Heart right ventricle (tissue), 16 donors: ENCODE data around the gene IL21R. TPM values are rescaled to one million over a fixed set of nuclear protein-coding genes. Genes with fewer than 3 reads are reported as not detected.
A peak's percentile ranks its signal among the peaks of the same experiment; 100 is the strongest.

Experiments
- ATAC-seq, 8 donors: fragments of 200-7000 bp; cut with Tn5 transposase; one replicate each; pipeline ENCODE4 v1.9.1; 2020; ENCODE audit warnings: mild to moderate bottlenecking in 8 of 8, moderate library complexity in 8 of 8, moderate number of reproducible peaks in 1 of 8
- DNase-seq, 2 donors: peaks; one replicate each; pipeline ENCODE4 v3.0.0-alpha.2; 2020
- H3K27ac ChIP-seq, 10 donors: fragments of 200-600 bp; sonication (generic) in 2 of 10; one replicate each; pipeline versions ENCODE4 v1.5.0 to v1.8.0; 2020 to 2022; ENCODE audit warnings: mild to moderate bottlenecking in 3 of 10
- H3K27me3 ChIP-seq, 7 donors: fragments of 200-600 bp; one replicate each; pipeline ENCODE4 v1.8.0; 2021 to 2022; ENCODE audit warnings: mild to moderate bottlenecking in 2 of 7
- H3K36me3 ChIP-seq, 9 donors: fragments of 200-600 bp; sonication (generic) in 1 of 9; one replicate each; pipeline versions ENCODE4 v1.5.0 to v1.8.0; 2020 to 2022; ENCODE audit warnings: mild to moderate bottlenecking in 2 of 9
- H3K4me1 ChIP-seq, 9 donors: fragments of 200-600 bp; sonication (generic) in 1 of 9; one replicate each; pipeline versions ENCODE4 v1.5.0 to v1.8.0; 2020 to 2022; ENCODE audit warnings: mild to moderate bottlenecking in 4 of 9
- H3K4me3 ChIP-seq, 10 donors: fragments of 200-600 bp; sonication (generic) in 2 of 10; one replicate each; pipeline versions ENCODE4 v1.5.0 to v1.8.0; 2020 to 2022; ENCODE audit warnings: mild to moderate bottlenecking in 7 of 10, moderate library complexity in 2 of 10
- H3K9me3 ChIP-seq, 11 donors: fragments of 200-600 bp in 10 of 11; sonication (generic) in 2 of 11; one replicate each; pipeline versions ENCODE4 v1.5.0 to v1.8.0; 2013 to 2022; ENCODE audit warnings: mild to moderate bottlenecking in 2 of 11, control low read depth in 1 of 11, moderate library complexity in 1 of 11
- WGBS, 2 donors: extraction: QIAGEN DNeasy Blood & Tissue Kit; methylation state at CpG; one replicate each; pipeline ENCODE4 v1.1.7; 2013; ENCODE audit warnings: inconsistent platforms in 1 of 2; 5-methylcytosine and 5-hydroxymethylcytosine counted together
- intact Hi-C, 10 donors: fragments of 100-400 bp; cut with DNase I; formaldehyde crosslinking; loops; one replicate each; pipeline versions ENCODE4 v1.11.1 to v1.14.2; 2022
- polyA plus RNA-seq, 2 donors: library from polyadenylated mRNA; stranded (reverse); fragments of 200-250 nt; gene quantifications; one replicate each; pipeline ENCODE4 v1.2.3, GENCODE V29; 2013
- total RNA-seq, 10 donors: library from RNA; stranded (reverse); fragmentation: NEBNext Ultra II Directional in 3 of 10; extraction: Animal tissue kit (Norgen Biotek cat#: 25700) in 3 of 10; gene quantifications; one replicate each; pipeline versions ENCODE4 v1.2.1 to v1.2.4, GENCODE V29; 2021 to 2023
- TF ChIP-seq, protein P1 (sequence below), 9 donors: fragments of 200-600 bp; sonication (generic) in 2 of 9; IDR thresholded peaks; one replicate each; pipeline versions ENCODE4 v1.5.0 to v1.8.0; 2021 to 2022; ENCODE audit warnings: antibody characterized with exemption in 9 of 9, mild to moderate bottlenecking in 5 of 9, moderate library complexity in 1 of 9
- donor health status: Arrhythmogenic right ventricular cardiomyopathy.
- donor health status: ischemic (EF 13 %, LVEDD 7.1; RV severe dilation, severe dysfunction).
- donor health status: healthy with polysubstance abuse.
- donor health status: DM: no; HTN: yes; CAD: no.
- donor health status: DM: no; HTN: no; CAD: no.
- donor health status: ischemic (EF 25% LVEDD 6.9; RV normal size, moderate dysfunction).
- donor health status: ischemic (EF 25% LVEDD 5.7; RV mildly dilated, moderate dysfunction).
- donor health status: healthy.
- donor health status: DM: yes; HTN: yes; CAD: no.
- donor health status: Ischemic cardiomyopathy.
- donor health status: ischemic (EF 35%, LVEDD 5.7; RV mildly dilated, moderate dysfunction).
- donor health status: nonischemic (EF 11% LVEDD 7.7; RV severe dilation, severe dysfunction).
- donor health status: DM: yes; HTN: yes; CAD: no.
- donor health status: PGD.
- donor health status: ischemic (EF 29% LVEDD 5.4; RV normal size, mild dysfunction).
- donor health status: nonischemic (EF 23%, LVEDD 6.1; RV moderate dilation, normal function).

IL21R gene
- total and polyA plus RNA-seq, 12 donors = 0.06 to 3.6 (median 0.14) TPM; not detected in 2

DNA sequence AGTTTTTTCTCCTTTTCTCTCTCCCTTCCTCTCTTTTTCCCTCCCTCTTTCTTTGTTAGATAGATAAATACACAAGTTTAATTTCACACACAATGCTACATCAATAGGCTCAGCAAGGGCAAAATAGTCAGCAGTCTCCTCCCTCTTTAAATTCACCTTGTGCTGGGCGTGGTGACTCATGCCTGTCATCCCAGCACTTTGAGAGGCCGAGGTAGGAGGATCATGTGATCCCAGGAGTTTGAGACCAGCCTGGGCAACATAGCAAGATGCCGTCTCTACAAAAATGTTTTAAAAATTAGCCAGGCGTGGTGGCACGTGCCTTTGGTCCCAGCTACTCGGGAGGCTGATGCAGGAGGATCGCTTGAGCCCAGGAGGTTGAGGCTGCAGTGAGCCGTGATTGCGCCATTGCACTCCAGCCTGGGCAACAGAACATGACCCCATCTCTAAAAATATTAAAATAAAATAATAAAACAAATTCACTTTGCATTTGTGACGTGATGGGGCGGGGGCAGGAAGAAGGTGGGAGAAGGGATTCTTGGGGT is 27.4 kb downstream of the IL21R start:
- Histone ChIP-seq H3K27ac (no peak overlapping the region), H3K9me3 (peaks cover 0 to 6% (median 0%) of the 10 kb centered on the region in 11 donors), H3K36me3 (peaks cover 0 to 2% (median 0%) of the 10 kb centered on the region in 9 donors), H3K27me3 (peaks cover 0 to 65% (median 40%) of the 10 kb centered on the region in 7 donors), H3K4me1 (peaks cover 0 to 36% (median 0%) of the 10 kb centered on the region in 9 donors), H3K4me3 (no peak overlapping the region)
- WGBS, 2 donors = 90% methylated on average over 11 of the region's 11 CpGs
- DNase-seq = no peak
- intact Hi-C loops = no loop called here
- no peak for ATAC-seq
- TF ChIP-seq, protein P1, sequence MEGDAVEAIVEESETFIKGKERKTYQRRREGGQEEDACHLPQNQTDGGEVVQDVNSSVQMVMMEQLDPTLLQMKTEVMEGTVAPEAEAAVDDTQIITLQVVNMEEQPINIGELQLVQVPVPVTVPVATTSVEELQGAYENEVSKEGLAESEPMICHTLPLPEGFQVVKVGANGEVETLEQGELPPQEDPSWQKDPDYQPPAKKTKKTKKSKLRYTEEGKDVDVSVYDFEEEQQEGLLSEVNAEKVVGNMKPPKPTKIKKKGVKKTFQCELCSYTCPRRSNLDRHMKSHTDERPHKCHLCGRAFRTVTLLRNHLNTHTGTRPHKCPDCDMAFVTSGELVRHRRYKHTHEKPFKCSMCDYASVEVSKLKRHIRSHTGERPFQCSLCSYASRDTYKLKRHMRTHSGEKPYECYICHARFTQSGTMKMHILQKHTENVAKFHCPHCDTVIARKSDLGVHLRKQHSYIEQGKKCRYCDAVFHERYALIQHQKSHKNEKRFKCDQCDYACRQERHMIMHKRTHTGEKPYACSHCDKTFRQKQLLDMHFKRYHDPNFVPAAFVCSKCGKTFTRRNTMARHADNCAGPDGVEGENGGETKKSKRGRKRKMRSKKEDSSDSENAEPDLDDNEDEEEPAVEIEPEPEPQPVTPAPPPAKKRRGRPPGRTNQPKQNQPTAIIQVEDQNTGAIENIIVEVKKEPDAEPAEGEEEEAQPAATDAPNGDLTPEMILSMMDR (IDR thresholded peaks at IDR 0.05) = no peak

DNA sequence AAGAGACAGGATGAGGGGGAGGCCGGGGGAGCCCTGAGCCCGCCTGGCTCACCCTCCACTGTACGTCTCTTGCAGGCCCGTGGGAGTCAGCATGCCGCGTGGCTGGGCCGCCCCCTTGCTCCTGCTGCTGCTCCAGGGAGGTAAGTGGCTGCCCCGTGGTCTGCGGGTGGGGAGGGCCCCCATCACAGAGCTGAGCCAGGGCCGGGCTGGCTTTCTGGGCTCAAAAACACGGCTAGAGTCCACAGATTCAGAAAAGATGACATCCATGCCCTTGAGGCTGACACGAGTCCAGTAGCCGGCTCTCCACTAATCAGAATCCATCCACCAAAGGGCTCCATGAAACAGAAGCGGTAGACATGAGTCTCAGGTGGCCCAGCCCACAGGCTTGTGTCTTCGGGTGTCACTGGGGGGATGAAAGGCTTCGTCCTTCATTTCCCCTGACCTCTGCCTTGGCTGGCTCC is 28.0 kb downstream of the IL21R start:
- Histone ChIP-seq H3K9me3 (peaks cover 0 to 6% (median 0%) of the 10 kb centered on the region in 11 donors), H3K4me1 (peaks cover 0 to 36% (median 0%) of the 10 kb centered on the region in 9 donors), H3K4me3 (no peak overlapping the region), H3K36me3 (peaks cover 0 to 8% (median 0%) of the 10 kb centered on the region in 9 donors), H3K27ac (no peak overlapping the region), H3K27me3 (peaks cover 0 to 69% (median 40%) of the 10 kb centered on the region in 7 donors)
- intact Hi-C loops = no loop called here
- ATAC-seq (no peak), DNase-seq (peak in 1 of 2 donors; percentile 2)
- 46 to 53% methylated on average over 16 of the region's 16 CpGs for WGBS, 2 donors
- TF ChIP-seq, protein P1 (IDR thresholded peaks at IDR 0.05) = no peak

DNA sequence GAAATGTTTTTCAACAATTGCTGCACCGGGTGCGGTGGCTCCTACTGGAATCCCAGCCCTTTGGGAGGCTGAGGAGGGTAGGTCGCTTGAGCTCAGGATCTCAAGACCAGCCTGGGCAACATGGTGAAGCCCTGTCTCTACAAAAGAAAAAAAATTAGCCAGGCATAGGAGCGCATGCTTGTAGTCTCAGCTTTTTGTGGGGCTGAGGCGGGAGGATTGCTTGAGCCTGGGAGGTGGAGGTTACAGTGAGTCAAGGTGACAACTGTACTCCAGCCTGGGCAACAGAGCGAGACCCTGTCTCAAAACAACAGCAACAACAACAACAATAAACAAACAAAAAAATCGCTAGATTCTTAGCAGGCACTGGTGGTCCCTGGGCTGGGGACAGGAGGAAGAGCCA is 28.5 kb downstream of the IL21R start:
- TF ChIP-seq, protein P1 (IDR thresholded peaks at IDR 0.05) = no peak
- no peak for ATAC-seq
- peaks cover 0 to 6% (median 0%) of the 10 kb centered on the region in 11 donors for H3K9me3 ChIP-seq
- no peak overlapping the region for H3K27ac ChIP-seq
- H3K4me1 ChIP-seq = peaks cover 0 to 36% (median 0%) of the 10 kb centered on the region in 9 donors
- H3K4me3 ChIP-seq = no peak overlapping the region
- DNase-seq = no peak
- intact Hi-C loops = no loop called here
- peaks cover 0 to 71% (median 40%) of the 10 kb centered on the region in 7 donors for H3K27me3 ChIP-seq
- 83 to 89% methylated on average over 7 of the region's 7 CpGs for WGBS, 2 donors
- H3K36me3 ChIP-seq = peaks cover 0 to 9% (median 0%) of the 10 kb centered on the region in 9 donors

DNA sequence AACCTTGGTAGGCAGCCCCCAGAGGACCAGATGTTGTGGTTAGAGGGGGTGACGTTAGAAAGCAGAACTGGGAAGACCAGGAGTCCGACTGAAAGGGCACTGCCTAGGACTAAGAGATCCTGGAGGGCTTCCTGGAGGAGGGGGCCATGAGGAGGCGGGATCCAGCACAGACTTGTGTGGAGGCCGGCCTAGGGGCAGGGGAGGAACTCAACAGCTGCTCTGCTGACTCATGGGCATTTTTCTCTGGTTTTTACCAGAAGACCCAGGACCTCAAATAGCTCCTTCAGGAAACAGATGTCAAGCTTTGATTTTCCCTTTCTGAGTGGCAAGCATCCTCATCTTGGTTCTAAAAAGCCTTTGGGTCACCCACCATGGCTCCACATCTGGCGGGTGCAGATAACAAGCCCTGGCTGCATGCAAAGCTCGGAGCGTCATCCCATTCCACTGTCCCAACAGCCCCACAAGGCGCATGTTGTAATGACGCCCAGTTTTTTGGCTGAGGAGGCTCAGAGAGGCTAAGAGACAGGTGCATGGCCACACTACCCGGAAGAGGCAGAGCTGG is 29.0 kb downstream of the IL21R start:
- 69 to 74% methylated on average over 10 of the region's 10 CpGs for WGBS, 2 donors
- intact Hi-C loops = no loop called here
- H3K4me1 ChIP-seq = peaks cover 0 to 35% (median 0%) of the 10 kb centered on the region in 9 donors
- H3K36me3 ChIP-seq = peaks cover 0 to 9% (median 0%) of the 10 kb centered on the region in 9 donors
- DNase-seq = peak in 1 of 2 donors; percentile 2
- ATAC-seq = no peak
- TF ChIP-seq, protein P1 (IDR thresholded peaks at IDR 0.05) = no peak
- H3K27ac ChIP-seq = no peak overlapping the region
- H3K4me3 ChIP-seq = no peak overlapping the region
- peaks cover 0 to 71% (median 38%) of the 10 kb centered on the region in 7 donors for H3K27me3 ChIP-seq
- H3K9me3 ChIP-seq = peaks cover 0 to 6% (median 0%) of the 10 kb centered on the region in 11 donors
